HG03280 (cell line): ENCODE measurements around the gene STRBP.
"Not testable (repeated sequence)": the region's sequence is repeated elsewhere in the genome, so short reads cannot be mapped to it uniquely, and the experiment has no call there.

Experiments
- ATAC-seq: cut with Tn5 transposase; IDR thresholded peaks from one replicate; pipeline ENCODE4 v1.9.1; 2021; ENCODE audit warnings: mild to moderate bottlenecking, moderate library complexity; ENCODE audit not compliant: unreplicated experiment

Gene STRBP

GRCh38 chr9:123268465-123269259 lies at the start of gene STRBP:
TSS of gene STRBP (minus strand) at chr9:123268586. CDS start at chr9:123184134, 84,452 bp downstream.
- peak; percentile 87 for ATAC-seq

DNA sequence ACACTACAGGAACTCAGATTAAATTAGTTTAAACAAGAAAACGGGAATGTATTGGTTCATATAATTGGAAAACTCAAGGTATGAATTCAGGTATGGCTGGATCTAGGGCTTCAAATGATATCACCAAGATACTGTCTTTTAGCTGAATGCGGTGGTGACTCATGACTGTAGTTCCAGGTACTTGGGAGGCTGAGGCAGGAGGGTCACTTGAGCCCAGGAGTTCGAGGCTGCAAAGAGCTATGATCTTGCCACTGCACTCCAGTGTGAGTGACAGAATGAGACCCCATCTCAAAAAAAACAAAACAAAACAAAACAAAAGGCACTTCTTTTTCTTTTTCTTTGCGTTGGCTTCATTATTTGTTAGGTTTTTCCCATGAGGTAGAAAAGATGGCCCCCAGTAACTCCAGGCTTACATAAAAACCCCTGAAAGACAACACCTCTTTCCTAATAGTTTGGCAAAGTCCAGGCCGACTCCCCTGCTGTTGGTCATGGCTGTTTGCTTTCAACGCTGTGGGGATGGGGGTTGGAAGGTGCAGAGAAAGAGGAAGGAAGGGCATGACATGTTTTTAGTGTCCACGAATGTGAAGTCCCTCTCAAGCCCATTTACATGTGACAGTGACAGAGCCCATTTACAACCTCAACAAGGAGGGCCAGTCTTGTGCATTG lies 47.8 kb upstream of the STRBP start:
- ATAC-seq = no peak

DNA sequence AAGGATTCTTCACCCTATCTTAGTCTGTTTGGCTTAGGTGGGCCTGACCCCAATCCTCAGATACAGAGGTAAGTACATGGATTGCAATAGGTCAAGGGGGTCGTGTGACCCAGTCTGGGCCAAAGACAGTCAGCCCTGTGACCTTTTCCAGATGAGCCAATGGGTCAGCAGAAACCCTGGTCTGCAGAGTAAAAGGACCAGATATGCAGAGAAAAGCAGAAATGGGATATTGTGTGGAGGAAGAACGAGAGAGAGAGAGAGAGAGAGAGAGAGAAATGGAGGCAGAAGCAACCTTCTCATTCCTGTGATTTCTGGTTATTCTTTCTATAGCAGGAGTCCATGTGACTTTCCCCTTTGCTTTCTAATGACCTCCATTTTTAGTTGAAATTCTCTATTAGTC lies 47.2 kb upstream of the STRBP start:
- ATAC-seq = no peak

GRCh38 chr9:123314617-123315016 lies 46.2 kb upstream of the STRBP start:
- no peak for ATAC-seq

- ATAC-seq = no peak
These were observed 44.0 kb upstream of the STRBP start for GRCh38 chr9:123312306-123312877.

DNA sequence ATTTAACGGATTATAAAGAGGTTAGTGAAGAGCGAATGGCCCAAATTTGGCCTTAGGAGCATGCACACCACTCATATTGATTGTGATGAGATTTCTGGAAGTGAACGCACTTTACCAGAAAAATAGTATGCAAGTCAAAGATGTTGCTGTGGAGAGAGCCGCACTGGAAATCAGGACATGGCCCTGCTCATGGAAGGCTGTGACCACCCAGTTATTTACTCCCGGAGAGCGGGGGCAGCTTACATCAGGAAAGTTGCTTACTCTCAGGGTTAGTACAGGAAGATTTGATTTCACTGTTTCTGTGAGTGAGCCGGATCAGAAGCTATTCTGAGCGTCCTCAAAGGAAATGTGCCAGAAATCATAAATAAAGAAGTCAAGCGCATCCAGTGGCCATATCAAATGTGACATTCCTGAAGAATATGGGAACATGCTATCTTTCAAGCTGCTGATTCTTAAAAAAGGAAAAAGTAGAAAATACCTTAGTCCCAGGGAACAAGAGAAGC lies 42.9 kb upstream of the STRBP start:
- no peak for ATAC-seq

GRCh38 chr9:123310551-123311249 lies 42.3 kb upstream of the STRBP start:
- ATAC-seq = no peak

DNA sequence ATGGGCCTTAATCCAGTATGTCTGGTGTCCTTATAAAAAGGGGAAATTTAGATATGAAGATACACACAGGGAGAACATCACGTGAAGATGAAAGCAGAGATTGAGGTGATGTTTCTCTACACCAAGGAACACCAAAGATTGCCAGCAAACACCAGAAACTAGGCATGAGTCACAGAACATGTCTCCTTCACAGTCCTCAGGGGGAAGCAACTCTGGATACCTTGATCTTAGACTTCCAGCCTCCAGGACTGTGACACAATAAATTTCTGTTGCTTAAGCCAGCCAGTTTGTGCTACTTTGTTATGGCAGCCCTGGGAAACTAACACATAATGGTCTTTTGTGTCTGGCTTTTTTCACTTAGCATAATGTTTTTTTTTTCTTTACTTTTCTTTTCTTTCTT lies 41.2 kb upstream of the STRBP start:
- ATAC-seq = no peak

- ATAC-seq = no peak
These were observed 37.5 kb upstream of the STRBP start for GRCh38 chr9:123305879-123306278.

GRCh38 chr9:123304340-123304691 lies 35.9 kb upstream of the STRBP start:
- ATAC-seq = no peak

DNA sequence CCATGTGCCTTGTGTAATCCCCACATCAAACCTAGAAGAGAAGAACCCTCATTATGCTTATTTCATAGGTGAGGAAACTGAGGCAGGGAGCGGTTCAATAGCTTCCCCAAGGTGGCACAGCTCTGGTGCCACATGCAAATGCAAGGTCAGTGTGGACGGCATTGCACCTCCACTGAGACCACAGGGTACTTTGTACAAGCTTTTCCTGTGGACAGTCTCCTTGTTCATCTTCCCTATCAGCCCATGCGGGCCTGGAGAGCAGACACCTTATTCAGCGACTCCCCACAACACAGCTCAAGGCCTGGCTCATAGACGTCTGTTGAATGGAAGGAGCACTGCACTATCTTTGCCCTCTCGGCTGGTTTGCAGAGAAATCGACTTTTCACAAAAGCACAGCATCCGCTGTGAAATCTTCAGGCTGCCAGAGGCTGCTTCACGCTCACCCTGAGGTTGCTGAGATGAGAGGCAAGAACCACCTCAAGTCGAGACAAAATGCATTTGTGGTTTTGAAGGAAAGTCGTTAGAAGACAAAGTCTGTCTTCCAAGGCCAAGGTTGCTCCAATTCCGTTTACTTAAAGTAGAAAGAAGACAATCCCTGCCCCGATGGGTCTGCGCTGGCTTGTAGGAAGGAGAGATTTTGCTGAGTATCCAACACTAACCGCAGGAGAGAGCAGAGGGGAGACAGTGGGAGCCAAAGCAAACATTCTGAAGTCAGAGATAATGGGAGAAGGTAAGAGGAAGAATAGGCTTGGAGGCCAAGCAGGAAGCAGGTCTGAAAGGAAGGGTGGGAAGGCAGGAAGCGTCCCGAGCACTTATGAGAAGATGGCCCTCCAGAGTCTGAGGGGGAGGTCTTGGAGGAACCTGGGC lies 34.2 kb upstream of the STRBP start:
- ATAC-seq = no peak

DNA sequence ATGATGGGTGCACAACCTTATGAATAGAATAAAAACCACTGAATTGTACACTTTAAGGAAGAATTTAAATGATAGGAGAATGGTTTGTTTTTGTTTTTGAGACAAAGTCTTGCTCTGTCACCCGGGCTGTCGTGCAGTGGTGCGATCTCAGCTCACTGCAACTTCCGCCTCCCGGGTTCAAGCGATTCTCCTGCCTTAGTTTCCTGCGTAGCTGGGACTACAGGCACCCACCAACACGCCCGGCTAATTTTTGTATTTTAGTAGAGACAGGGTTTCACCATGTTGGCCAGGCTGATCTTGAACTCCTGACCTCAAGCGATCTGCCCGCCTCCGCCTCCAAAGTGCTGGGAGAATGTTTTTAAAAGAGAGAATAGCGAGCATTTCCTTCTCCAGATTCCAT lies 33.5 kb upstream of the STRBP start:
- ATAC-seq = not testable (repeated sequence)

DNA sequence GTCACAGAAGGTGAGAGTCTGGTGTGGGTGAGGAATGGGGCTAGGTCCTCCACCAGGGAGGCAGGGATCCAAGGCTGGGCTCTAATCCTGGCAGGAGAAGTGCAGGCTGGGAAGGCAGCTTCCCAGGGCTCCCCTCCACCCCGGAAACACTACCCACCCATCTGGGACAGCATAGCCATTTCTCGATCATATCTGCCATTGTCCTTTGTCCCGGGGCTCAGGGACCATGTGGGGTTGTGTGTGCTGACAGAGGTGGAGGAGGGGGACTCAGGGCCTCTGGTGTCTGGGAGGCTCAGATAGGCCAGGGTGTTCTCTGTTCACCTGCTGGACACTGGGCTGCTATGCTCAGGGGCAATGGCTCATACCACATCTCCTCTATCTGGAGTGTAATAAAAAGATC lies 32.2 kb upstream of the STRBP start:
- ATAC-seq = no peak

DNA sequence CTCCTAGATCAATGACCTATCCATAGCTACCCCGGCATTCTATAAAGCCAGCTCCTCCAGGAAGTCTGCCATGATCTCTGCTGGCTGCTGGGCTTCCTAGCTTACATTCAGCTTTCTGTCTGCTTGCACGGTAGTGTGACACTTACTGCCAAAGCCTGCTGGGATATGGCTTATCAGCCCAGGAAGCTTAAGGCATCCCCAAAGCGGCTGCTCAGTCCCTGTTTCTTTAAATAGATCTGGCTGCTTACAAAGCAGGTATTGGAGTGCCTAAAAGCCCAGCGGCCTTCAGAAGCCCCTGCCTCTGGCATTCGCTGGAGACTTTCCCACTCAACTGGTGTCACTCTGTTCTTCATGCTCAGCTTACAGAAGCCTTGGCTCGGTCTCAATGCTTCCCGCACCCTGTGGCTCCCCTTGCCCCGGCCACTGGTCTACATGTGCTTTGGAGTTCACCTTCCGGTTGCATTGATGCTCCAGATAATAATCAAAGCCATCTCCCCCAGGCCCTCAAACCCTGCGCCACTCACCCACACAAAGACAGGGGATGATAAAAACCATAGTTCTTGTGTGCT lies 31.3 kb upstream of the STRBP start:
- no peak for ATAC-seq

DNA sequence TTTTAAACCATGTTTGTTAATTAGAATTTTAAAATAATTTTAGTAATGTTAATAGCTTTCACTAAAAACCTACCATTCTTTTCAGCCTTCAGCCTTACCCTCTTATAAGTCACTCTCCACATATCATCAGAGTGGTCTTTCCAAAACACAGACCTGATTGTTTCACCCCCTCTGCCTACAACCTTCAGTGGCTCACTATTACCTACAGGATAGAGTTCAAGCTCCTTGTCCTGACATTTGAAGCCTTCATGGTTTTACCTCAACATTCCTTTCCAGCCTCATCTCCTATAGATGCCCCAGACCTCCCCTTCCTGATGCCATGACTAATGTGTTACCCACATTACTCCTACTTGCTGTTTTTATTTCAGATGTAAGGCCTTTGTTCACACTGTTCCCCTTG lies 27.8 kb upstream of the STRBP start:
- no peak for ATAC-seq

DNA sequence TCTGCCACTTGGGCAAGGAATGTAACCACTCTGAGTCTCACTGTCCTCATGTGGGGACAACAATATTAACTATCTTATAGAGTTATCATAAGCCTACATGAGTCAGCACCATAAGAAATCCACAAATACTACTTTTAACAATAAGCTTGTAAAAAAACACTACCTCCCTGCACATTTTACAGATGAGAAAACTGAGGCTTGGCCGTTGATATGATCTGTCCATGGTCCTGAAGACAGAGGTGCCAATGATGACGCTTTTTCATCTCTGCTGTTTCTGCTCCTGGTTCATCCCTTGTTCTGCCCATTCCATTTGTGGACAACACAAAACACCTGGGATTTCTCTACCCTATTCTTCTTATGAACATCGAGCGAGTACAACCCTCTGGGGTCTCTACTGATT lies 23.4 kb upstream of the STRBP start:
- ATAC-seq = no peak

DNA sequence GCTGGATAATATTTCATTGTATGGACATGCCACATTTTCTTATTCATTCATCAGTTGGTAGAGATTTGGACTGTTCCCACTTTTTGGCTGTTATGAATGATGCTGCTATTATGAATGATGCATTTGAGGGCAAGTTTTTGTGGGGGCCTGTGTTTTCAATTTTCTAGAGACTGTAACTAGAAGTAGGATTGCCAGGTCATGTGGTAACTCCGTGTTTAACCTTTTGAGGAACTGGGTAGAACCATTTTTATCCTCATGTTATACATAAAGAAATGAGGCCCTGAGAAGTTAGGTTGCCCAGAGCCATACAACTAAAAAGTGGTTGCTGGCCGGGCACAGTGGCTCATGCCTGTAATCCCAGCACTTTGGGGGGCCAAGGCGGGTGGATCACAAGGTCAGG lies 22.4 kb upstream of the STRBP start:
- no peak for ATAC-seq

- ATAC-seq = no peak
These were observed 19.3 kb upstream of the STRBP start for GRCh38 chr9:123287639-123288038.

- no peak for ATAC-seq
These were observed 17.9 kb upstream of the STRBP start for GRCh38 chr9:123286324-123286723.

GRCh38 chr9:123284656-123285055 lies 16.3 kb upstream of the STRBP start:
- ATAC-seq = no peak
